Epidermal melanocyte (primary cell): ENCODE data around the gene FXYD4.

Experiments
- DNase-seq: peaks from one replicate; pipeline ENCODE4 v3.0.0; 2011; ENCODE audit warnings: low spot score; ENCODE audit not compliant: insufficient read length

FXYD4 gene

DNA sequence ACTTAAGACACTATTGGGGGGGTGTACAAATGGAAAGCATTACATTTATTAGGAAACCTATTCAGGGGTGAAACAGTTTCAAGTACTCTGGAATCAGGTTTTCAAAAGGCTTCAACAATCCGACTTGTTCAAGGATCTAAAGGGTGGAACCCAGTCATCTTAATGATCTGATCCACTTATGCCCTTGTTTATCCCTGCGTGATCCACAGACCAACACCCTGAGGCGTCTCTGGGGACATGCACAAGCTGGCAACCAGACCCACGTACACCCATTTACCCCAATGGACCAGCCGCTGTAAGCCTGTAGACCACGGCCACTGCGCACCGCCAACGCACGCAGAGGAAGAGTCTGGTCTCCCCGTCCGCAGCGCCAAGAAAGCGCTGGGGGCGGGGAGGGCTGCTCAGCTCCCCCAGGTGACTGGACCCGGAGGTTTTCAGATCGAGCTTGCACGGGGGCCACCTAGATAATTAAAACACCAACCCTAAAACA is 24.2 kb downstream of the FXYD4 start:
- DNase-seq: no peak

- DNase-seq: peak; percentile 74
Measured at GRCh38 chr10:43396061-43396927, 24.9 kb downstream of the FXYD4 start.

DNA sequence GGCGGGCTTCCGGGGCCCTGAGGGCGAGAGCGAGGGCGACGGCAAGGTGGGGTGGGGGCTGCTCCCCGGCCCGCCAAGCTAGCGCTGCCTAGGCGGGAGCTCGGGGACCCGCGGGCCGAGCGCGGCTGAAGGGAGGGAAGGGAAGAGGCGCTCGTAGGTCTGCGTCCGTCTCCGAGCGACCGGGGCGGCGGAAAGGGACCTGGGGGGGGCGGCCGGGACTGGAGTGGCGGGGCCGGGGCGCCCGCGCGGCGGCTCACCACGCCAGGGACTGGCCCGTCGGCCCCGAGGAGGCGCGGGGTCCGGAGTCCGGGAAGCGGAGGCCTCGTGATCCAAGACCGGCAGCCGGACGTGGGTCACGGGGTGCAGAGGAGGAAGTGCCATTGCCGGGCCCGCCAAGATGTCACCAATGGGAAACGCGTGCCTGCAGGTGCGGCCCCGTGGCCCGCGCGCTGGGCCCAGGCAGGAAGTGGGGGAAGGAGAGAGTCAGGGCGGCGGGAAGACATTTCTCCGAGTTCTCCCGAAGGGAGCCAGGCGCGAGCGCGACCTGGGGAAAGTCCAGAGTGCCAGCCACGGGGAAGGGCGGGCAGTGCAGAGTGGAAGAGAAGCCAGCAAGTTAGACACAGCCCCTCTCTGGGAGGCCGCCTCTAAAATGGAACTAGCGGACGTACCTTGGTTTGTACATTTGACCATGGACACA is 25.6 kb downstream of the FXYD4 start:
- DNase-seq: peak; percentile 64

GRCh38 chr10:43398939-43399319 is 27.5 kb downstream of the FXYD4 start:
- no peak for DNase-seq

- no peak for DNase-seq
Measured at GRCh38 chr10:43399320-43400310, 28.2 kb downstream of the FXYD4 start.

- no peak for DNase-seq
Measured at GRCh38 chr10:43401627-43402026, 30.2 kb downstream of the FXYD4 start.

GRCh38 chr10:43402176-43402575 is 30.7 kb downstream of the FXYD4 start:
- no peak for DNase-seq

GRCh38 chr10:43402880-43403452 is 31.5 kb downstream of the FXYD4 start:
- no peak for DNase-seq

GRCh38 chr10:43403911-43404703 is 32.7 kb downstream of the FXYD4 start:
- DNase-seq: no peak

- no peak for DNase-seq
Measured at GRCh38 chr10:43404704-43405084, 33.3 kb downstream of the FXYD4 start.

GRCh38 chr10:43407148-43407575 is 35.7 kb downstream of the FXYD4 start:
- DNase-seq: no peak

DNA sequence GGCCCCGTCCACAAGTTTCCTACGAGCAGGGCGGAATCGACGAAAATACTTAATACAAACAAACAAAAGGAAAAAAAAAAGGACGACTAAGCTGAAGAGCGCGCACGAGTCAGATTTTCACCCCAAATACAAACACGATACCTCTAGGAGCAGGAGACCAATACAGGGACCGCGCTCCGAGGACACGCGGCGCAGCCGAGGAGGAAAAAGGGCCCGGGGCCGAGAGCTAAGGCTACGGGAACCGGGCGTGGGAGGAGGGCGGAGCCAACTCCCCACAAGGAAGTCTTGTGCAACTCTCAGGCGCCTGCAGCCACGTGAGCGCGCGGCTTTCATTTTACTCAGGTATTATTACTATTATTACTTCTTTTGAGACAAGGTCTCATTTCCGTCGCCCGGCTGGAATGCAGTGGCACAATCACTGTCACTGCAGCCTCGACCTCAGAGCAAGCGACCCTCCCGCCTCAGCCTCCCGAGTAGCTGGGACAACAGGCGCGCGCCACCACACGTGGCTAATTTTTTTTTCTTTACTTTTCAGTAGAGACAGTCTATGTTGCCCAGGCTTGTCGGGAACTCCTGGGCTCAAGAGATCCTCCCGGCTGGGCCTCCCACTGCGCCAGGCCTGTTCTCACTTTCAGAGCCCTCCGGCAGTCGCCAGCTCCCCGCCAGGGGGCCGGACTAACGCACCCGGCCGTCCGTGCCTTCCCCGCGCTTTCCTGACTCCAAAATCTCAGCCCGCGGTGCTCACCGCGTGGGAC is 36.3 kb downstream of the FXYD4 start:
- peak; percentile 73 for DNase-seq

DNA sequence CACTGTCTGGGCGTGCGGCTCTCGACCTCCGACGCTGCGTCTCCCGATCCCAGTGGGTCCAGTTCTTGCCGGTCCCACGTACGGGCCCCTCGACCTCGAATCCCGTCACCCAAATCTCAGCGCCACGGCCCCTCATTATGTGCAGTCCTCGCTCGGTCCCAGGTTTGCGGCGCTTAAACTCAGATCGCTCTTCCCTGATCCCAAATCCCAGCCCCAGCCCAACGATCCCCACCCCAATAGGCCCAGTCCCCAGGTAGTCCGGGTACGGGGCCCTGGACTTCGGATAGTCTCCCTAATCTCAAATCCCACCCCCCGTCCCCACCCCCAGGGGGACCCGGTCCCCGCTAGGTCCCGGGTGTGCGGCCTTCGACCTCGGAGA is 36.9 kb downstream of the FXYD4 start:
- DNase-seq: no peak

DNA sequence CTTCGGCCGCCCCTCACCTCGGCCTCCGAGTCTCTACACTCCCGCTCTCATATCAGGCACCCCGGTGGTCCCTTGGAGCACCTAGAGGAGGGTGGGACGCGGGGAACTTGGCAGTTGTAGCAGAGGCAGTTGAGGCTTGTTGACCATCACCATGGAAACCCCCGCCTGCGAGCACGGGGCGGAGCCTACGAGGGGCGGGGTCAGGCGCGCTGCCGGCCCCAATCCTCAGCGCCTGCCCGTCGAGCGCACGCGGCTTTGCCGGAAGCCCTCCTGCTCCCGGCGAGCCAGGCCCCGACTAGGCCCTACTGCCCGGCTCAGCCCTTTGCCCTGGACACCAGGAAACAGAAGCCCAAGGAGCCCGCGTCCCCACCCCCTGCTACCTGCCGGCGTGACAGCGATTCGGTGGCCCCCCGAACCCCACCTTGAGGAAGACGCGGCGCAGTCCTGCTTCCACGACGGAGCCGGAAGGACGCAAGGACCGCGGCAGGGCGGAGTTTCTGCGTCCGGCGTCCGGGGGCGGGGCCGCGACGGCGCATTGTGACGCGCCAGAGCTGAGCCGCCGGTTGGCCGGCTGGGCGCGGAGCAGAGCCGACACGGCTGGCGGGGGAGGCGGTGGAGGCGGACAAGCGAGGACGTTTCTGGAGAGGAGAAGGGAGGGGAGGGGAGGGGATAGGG is 37.4 kb downstream of the FXYD4 start, which contains the start of gene HNRNPF:
TSS of gene HNRNPF (minus strand) at position 477 of the 675 bp plus-strand sequence. CDS start 21,302 bp downstream, outside the sequence.
- DNase-seq: peak; percentile 93

DNA sequence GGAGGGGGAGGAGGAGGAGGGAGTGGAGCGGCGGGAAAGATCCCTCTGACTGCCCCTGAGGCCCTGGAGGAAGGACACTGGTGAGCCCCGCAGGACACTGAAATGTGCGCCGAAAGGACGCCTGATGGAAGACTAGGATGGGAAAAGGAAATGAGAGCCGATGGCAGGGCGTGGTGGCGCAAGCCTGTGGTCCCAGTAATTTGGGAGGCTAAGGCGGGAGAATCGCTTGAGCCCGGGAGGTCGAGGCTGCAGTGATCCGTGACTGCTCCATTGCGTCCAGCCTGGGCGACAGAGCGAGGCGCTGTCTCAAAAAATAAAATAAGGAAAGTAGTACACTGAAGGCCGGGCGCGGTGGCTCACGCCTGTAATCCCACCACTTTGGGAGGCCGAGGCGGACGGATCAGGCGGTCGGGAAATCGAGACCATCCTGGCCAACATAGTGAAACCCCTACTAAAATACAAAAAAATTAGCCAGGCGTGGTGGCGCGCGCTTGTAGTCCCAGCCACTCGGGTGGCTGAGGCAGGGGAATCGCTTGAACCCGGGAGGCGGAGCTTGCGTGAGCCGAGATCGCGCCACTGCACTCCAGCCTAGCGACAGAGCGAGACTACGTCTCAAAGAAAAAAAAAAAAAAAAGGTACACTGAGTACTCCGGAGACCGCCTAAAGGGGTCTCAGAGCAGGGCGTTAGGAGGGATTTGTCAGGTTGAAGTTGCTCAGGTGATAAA is 38.1 kb downstream of the FXYD4 start:
- DNase-seq: no peak

- no peak for DNase-seq
Measured at GRCh38 chr10:43410345-43410744, 38.9 kb downstream of the FXYD4 start.

- no peak for DNase-seq
Measured at GRCh38 chr10:43411536-43411935, 40.1 kb downstream of the FXYD4 start.

GRCh38 chr10:43415544-43415943 is 44.1 kb downstream of the FXYD4 start:
- DNase-seq: no peak
